Endothelial cell of umbilical vein (primary cell): ENCODE results near the gene DGKH. TPM values are rescaled to one million over a fixed set of nuclear protein-coding genes. Genes with fewer than 3 reads are reported as not detected.

Experiments
- BruUV-seq: library from RNA; stranded (reverse); fragments of 400-500 nt; replicated peaks from 2 replicates; lab custom pipeline; 2021; lab: Mats Ljungman, UMichigan
- CTCF ChIA-PET: fragments of 300-600, 350-600 bp; sonication (Branson Sonifier 250); formaldehyde crosslinking; loops from one replicate; lab custom pipeline; 2021; ENCODE audit warnings: antibody characterized with exemption, inconsistent platforms; lab: Charles Lee
- POLR2A ChIA-PET: fragments of 300-600, 350-600 bp; sonication (Branson Sonifier 250); formaldehyde crosslinking; loops from one replicate; lab custom pipeline; 2021; ENCODE audit warnings: antibody characterized with exemption, inconsistent platforms; lab: Charles Lee
- DNase-seq: peaks from one replicate; pipeline ENCODE4 v3.0.0-alpha.2; 2011; ENCODE audit warnings: low read depth, low spot score
- FAIRE-seq: peaks from 2 replicates; lab custom pipeline; 2011; peaks lifted over from hg19 to GRCh38; lab: Jason Lieb, UNC
- H2AFZ ChIP-seq: 2 replicates; pipeline ENCODE4 v1.6.0; 2012; ENCODE audit warnings: low read depth, low read length, control low read depth, inconsistent platforms
- H3K27ac ChIP-seq: 2 replicates; pipeline ENCODE4 v1.5.1; 2011; ENCODE audit warnings: low read depth, mild to moderate bottlenecking, control low read depth, low read length, moderate library complexity; ENCODE audit not compliant: insufficient read depth
- H3K27me3 ChIP-seq, 2 experiments: 2 replicates each; pipeline versions ENCODE4 v1.6.0 to v1.6.1; 2011; ENCODE audit warnings: low read length in 2 of 2, mixed read lengths in 1 of 2; ENCODE audit not compliant: control insufficient read depth in 2 of 2, insufficient read depth in 2 of 2
- H3K36me3 ChIP-seq, 2 experiments: 2 replicates in 1 of 2; 3 replicates in 1 of 2; pipeline ENCODE4 v1.5.1; 2011; ENCODE audit warnings: low read length in 2 of 2, mild to moderate bottlenecking in 1 of 2, moderate library complexity in 1 of 2; ENCODE audit not compliant: control insufficient read depth in 2 of 2, insufficient read depth in 2 of 2; ENCODE audit errors: extremely low read depth in 1 of 2
- H3K4me1 ChIP-seq: 3 replicates; pipeline ENCODE4 v1.5.1; 2011; ENCODE audit warnings: mild to moderate bottlenecking, low read length; ENCODE audit not compliant: control insufficient read depth, insufficient read depth; ENCODE audit errors: extremely low read depth
- H3K4me2 ChIP-seq: 2 replicates; pipeline ENCODE4 v1.6.1; 2011; ENCODE audit warnings: low read length, control low read depth, mixed read lengths; ENCODE audit not compliant: insufficient read depth
- H3K4me3 ChIP-seq, 3 experiments: fragments of 200-600 bp in 1 of 3; sonication (generic), shearing (Covaris generic) in 1 of 3; replicated peaks in 1 of 3; 2 replicates each; pipeline ENCODE4 v1.5.1; 2011 to 2016; ENCODE audit warnings: control low read depth in 3 of 3, low read length in 3 of 3, mild to moderate bottlenecking in 2 of 3, inconsistent platforms in 1 of 3, low read depth in 1 of 3, moderate library complexity in 1 of 3; ENCODE audit not compliant: insufficient read depth in 1 of 3
- H3K79me2 ChIP-seq: 2 replicates; pipeline ENCODE4 v1.6.0; 2012; ENCODE audit warnings: low read length, inconsistent platforms; ENCODE audit not compliant: control insufficient read depth, insufficient read depth
- H3K9ac ChIP-seq: replicated peaks from 2 replicates; pipeline ENCODE3; 2011; ENCODE audit warnings: low read length, control low read depth; ENCODE audit not compliant: insufficient read depth; ENCODE audit errors: extremely low read depth
- H3K9me1 ChIP-seq: replicated peaks from 3 replicates; pipeline ENCODE4 v1.6.0; 2011; ENCODE audit warnings: mild to moderate bottlenecking, low read length; ENCODE audit not compliant: control insufficient read depth, insufficient read depth; ENCODE audit errors: extremely low read depth
- H3K9me3 ChIP-seq: replicated peaks from 2 replicates; pipeline ENCODE4 v1.5.1; 2012; ENCODE audit warnings: low read length, inconsistent platforms; ENCODE audit not compliant: control insufficient read depth, insufficient read depth
- H4K20me1 ChIP-seq: replicated peaks from 2 replicates; pipeline ENCODE3; 2011; ENCODE audit warnings: mild to moderate bottlenecking, low read length; ENCODE audit not compliant: control insufficient read depth, insufficient read depth; ENCODE audit errors: extremely low read depth
- EZH2 ChIP-seq: IDR thresholded peaks from 2 replicates; pipeline ENCODE4 v1.6.1; 2012; ENCODE audit warnings: borderline replicate concordance, low read depth, mild to moderate bottlenecking, moderate library complexity, low read length, inconsistent platforms; ENCODE audit not compliant: severe bottlenecking
- FOS ChIP-seq: IDR thresholded peaks from 2 replicates; pipeline ENCODE4 v1.6.1; 2011; ENCODE audit warnings: mild to moderate bottlenecking, low read length, moderate library complexity, borderline replicate concordance; ENCODE audit not compliant: insufficient read depth
- GATA2 ChIP-seq: IDR thresholded peaks from 2 replicates; pipeline ENCODE4 v1.7.0; 2011; ENCODE audit warnings: low read depth, mild to moderate bottlenecking, moderate library complexity, mixed read lengths, low read length; ENCODE audit not compliant: insufficient read length, insufficient read depth
- JUN ChIP-seq: IDR thresholded peaks from 2 replicates; pipeline ENCODE4 v1.6.1; 2011; ENCODE audit warnings: borderline replicate concordance, low read depth; ENCODE audit not compliant: insufficient read length, insufficient read depth
- MAX ChIP-seq: IDR thresholded peaks from 2 replicates; pipeline ENCODE4 v1.6.1; 2011; ENCODE audit not compliant: insufficient read depth, insufficient read length
- MYC ChIP-seq: IDR thresholded peaks from one replicate; pipeline ENCODE4 v1.6.1; 2011; ENCODE audit warnings: mild to moderate bottlenecking, low read depth, low read length
- POLR2A ChIP-seq: IDR thresholded peaks from 2 replicates; pipeline ENCODE4 v1.6.1; 2012; ENCODE audit warnings: low read depth, mild to moderate bottlenecking, control low read depth, low read length
- POLR2AphosphoS5 ChIP-seq: IDR thresholded peaks from 2 replicates; pipeline ENCODE4 v1.6.1; 2012; ENCODE audit warnings: low read depth, mild to moderate bottlenecking, control low read depth, low read length, moderate library complexity; ENCODE audit not compliant: insufficient read depth
- dilution Hi-C: fragments of 300-500 bp; cut with MboI; formaldehyde crosslinking; loops from one replicate; pipeline ENCODE4 v1.15.0; 2019; ENCODE audit warnings: low sequenced_read_pairs; ENCODE audit not compliant: extremely low pct_ligation_motif_present
- intact Hi-C: fragments of 100-400 bp; cut with micrococcal nuclease; formaldehyde crosslinking; loops from one replicate; pipeline ENCODE4 v1.10.0; 2022
- polyA plus RNA-seq, 4 experiments: library from polyadenylated mRNA; depleted of rRNA in 3 of 4; stranded (reverse) in 3 of 4; unstranded in 1 of 4; fragments of >200 nt; gene quantifications; 2 replicates each; pipeline versions ENCODE4 v1.2.1 to v1.2.3, GENCODE V29; 2011 to 2012; ENCODE audit warnings: missing spikeins in 1 of 4
- total RNA-seq: library from RNA; stranded (reverse); gene quantifications from 2 replicates; pipeline ENCODE4 v1.2.3, GENCODE V29; 2021
- TF ChIP-seq, protein P1 (sequence below), 2 donors: IDR thresholded peaks; 1 replicate in 1 of 2; 2 replicates in 1 of 2; pipeline ENCODE4 v1.5.1; 2011; ENCODE audit warnings: low read length in 2 of 2, mild to moderate bottlenecking in 2 of 2, moderate library complexity in 2 of 2, control low read depth in 1 of 2, inconsistent platforms in 1 of 2, low read depth in 1 of 2; ENCODE audit not compliant: insufficient read depth in 1 of 2; ENCODE audit errors: extremely low read depth in 1 of 2

DGKH gene
- total and polyA plus RNA-seq, 2 donors (not counting 3 experiments of a cell fraction or from before 2014, with no cell fraction given), result 4.1 to 30.1 TPM

GRCh38 chr13:42055500-42056085, 7.1 kb downstream of the DGKH start:
- FAIRE-seq (no peak), DNase-seq (no peak)
- BruUV-seq, result no TSS peak
- ChIA-PET POLR2A (no interaction called here), CTCF (interaction anchor here (1.0 to 1.3 kb wide), 2 partner anchors 15 to 387 kb away, joined by 3 to 4 read pairs; no protein-coding TSS in a partner anchor)
- Histone ChIP-seq H3K9me1 (no peaks in the 10 kb centered on the region), H3K4me1 (no peaks in the 10 kb centered on the region), H3K27me3 (no peaks in the 10 kb centered on the region), H3K4me3 (no peak overlapping the region), H3K27ac (no peak overlapping the region), H3K36me3 (peaks cover 1 to 4% of the 10 kb centered on the region in 2 experiments), H3K9ac (no peak overlapping the region), H4K20me1 (peaks cover 2% of the 10 kb centered on the region), H2AFZ (no peak overlapping the region), H3K4me2 (no peak overlapping the region), H3K9me3 (no peaks in the 10 kb centered on the region), H3K79me2 (peaks cover 55% of the 10 kb centered on the region)
- dilution Hi-C loops, result no loop called here
- intact Hi-C loops, result no loop called here
- TF ChIP-seq MYC (no peak), FOS (no peak), POLR2AphosphoS5 (no peak), JUN (no peak), GATA2 (no peak), MAX (no peak), EZH2 (no peak), POLR2A (no peak)
- TF ChIP-seq, protein P1, sequence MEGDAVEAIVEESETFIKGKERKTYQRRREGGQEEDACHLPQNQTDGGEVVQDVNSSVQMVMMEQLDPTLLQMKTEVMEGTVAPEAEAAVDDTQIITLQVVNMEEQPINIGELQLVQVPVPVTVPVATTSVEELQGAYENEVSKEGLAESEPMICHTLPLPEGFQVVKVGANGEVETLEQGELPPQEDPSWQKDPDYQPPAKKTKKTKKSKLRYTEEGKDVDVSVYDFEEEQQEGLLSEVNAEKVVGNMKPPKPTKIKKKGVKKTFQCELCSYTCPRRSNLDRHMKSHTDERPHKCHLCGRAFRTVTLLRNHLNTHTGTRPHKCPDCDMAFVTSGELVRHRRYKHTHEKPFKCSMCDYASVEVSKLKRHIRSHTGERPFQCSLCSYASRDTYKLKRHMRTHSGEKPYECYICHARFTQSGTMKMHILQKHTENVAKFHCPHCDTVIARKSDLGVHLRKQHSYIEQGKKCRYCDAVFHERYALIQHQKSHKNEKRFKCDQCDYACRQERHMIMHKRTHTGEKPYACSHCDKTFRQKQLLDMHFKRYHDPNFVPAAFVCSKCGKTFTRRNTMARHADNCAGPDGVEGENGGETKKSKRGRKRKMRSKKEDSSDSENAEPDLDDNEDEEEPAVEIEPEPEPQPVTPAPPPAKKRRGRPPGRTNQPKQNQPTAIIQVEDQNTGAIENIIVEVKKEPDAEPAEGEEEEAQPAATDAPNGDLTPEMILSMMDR (IDR thresholded peaks at IDR 0.05; ENCODE audit: extremely low read depth in 1 of 2, insufficient read depth in 1 of 2, low read depth in 1 of 2, low read length in 2 of 2), result no peak
